CD4-positive, alpha-beta T cell treated with Interleukin-6 for 4 hours (primary cell): ENCODE measurements around the gene CHD5.

ENCODE experiments used
- DNase-seq: peaks from one replicate; pipeline ENCODE4 v3.0.0-alpha.2; 2020; ENCODE audit warnings: mixed read lengths

CHD5 gene

DNA sequence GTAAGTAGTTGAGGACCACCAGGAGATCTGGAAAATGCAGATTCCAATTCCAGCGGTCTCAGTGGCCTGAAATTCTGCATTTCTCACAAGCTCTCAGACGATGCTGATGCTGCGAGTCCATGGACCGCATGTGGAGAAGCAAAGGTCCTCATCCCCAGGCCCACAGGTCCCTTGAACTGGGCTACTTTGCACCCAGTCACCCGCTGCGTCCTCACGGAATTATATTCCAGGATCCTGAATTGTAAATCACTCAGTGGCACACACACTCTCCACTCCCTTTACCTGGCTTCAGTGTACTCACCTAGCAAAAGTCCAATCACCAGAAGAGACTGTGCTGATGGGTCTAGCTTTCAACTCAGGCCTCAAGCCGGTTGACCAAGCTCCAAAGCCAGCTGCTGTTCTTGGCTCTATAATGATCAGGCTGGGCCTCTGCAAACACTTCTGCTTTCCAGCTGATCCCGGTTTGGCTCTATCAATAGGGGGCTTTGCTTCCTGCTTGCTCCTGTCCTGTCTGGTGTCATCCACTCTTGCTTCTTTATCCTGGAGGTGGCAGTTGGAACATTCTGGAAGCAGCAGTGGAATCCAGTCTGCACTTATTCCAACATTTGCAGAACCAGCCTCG is 20.2 kb upstream of the CHD5 start:
- DNase-seq: no peak

DNA sequence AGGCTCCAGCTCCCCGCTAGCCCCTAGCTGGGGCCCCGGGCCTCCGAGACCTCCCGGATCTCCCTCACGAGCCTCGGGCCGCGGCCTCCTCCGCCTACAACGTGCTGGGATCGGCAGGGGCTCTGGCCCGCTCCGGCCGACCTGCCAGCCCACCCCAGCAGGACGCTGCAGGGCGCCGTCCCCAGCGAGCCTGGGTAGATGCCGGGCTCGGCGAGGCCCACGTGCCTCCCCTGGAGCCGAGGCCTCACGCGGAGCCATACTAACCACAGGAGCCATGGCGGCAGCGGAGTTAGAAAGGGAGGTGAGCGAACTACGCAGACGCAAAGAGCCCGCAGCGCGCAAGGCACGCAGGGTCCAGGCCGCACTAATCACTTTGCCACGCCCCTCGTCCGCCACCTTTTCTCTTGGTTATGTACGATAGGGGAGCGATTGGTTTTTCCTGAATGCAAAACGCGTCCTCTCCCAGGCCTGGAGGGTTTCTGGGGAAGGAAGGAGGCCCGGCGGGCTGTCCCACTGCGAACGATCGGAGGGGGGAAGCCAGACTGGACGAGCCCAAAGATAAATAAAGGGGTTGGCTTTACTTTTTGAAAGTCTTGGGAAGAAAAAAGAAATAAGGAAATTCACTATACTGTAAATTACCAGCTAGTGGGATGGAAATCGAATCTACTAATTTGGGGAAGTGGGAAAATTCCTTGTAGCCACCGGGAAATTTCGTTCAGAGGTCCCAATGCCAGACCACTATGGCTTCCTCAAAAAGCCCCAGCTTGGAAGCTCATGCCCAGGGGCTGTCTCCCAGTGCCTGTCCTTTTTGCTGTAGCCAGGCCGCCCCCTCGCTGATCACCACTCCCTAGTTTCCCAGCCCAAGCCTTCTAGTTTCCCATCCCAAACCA is 19.4 kb upstream of the CHD5 start, which contains the start of gene RPL22:
TSS of gene RPL22 (minus strand) at position 298 of the 890 bp plus-strand sequence. CDS start at position 276, 22 bp downstream.
- peak; percentile 99 for DNase-seq

DNA sequence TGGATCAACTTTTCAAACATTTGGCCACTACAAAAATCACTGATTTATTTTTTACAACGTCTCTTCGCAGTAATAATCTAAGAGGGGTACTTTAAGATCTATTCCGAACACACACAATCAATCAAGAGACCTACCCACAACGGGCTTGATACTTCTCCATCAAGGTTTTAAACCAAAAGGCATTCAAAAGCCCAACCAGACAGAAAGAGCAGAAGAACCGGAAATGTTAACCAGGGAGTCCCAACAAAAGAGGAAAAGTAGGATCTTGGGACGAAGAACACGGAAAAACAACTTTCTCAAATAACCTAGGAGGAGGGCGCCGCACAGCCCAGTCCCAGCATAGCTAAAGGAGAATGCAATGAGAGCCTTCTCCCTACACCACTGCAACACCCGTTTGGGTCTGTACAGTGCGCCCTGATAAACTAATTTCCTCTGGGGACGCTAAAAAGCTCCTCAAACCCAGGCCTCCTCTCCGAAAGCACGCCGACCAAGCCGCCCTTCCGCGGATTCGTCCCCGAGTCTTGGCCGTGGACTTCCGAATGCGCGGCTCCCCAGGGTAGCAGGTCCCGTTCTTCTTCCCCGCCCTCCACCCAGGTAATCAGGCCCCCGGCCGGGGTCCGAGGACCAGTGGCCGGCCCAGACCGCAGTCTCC is 18.7 kb upstream of the CHD5 start:
- peak; percentile 33 for DNase-seq

DNA sequence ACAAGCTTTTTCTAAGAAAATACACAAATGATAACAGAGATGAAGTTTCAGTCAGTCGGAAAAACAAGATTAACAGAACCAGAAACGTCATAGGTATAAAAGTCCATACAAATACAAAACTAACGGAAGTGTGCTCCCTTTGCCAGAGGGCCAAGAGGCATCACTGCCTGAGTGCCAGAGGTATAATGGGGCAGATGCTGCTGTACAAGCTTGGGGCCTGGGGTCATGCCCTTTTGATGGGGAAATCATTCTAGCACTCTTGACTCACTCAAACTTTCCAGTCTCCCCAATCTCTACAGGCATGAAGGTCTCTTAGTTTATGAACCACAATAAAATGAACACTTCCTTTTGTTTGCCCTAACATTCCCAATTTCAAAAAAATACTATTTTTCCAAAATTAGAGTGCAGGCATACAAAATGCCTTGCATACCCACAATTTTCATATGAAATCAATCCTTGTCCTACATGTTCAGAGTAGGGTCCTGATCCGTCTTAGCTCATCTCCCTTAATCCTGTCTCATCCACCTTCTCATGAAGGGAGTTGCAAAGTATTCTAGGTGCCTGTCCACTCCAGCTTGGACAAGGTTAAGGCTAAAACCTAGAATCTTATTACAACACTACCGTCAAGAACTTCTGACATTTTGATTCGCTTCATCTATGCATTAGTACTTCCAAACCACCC is 17.8 kb upstream of the CHD5 start:
- DNase-seq: no peak

GRCh38 chr1:6191968-6192367 is 11.8 kb upstream of the CHD5 start:
- DNase-seq: no peak

DNA sequence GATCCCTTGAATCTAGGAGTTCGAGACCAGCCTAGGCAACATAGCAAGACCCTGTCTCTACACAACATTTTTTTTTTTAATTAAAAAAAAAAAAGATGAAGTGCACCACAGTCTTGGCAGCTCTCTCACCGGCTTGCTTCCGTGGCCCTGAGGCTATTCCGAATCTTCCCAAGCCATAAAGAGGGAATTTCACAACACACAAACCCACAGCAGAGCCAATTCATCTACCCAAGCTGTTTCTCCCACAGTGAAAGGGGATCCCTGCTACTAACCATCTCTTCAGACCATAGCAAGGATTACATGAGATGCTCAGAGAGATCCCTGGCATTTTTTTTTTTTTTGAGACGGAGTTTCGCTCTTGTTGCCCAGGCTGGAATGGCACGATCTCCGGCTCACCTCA is 8.3 kb upstream of the CHD5 start:
- no peak for DNase-seq

- DNase-seq: peak; percentile 31
Observed at GRCh38 chr1:6185635-6186382, 5.7 kb upstream of the CHD5 start.

- no peak for DNase-seq
Observed at GRCh38 chr1:6185151-6185550, 5.0 kb upstream of the CHD5 start.

DNA sequence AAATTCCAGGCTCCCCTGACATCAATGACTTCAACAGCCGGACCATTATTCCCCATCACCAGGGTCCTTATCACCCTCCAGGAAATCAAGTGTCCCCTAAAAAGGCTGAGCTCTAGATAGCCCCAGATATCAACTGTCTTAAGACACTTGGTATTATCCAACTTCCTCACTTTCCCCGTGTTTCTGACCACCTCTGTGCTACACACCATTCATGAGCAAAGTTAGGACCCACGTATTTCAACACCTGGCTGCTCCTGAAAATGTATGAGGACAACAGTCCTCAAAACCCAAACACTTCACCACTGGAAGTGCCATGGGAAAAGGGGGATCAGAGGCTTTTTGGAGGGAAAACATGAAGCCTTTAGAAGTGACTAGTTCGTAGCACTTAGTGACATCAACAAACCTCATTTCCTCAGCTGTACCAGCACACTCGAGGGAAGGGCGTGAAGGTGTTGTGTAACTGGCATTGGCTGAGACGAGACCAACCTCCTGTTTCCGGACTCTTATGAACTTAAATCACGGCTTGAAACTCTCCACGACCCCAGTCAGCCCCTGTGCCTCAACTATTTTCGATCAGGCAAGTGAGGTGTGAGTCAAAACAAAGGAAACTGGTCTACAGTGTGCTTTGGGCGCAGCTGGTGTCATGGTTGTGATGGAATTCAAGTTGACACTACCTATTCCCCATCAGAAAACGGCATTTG is 4.1 kb upstream of the CHD5 start:
- no peak for DNase-seq

DNA sequence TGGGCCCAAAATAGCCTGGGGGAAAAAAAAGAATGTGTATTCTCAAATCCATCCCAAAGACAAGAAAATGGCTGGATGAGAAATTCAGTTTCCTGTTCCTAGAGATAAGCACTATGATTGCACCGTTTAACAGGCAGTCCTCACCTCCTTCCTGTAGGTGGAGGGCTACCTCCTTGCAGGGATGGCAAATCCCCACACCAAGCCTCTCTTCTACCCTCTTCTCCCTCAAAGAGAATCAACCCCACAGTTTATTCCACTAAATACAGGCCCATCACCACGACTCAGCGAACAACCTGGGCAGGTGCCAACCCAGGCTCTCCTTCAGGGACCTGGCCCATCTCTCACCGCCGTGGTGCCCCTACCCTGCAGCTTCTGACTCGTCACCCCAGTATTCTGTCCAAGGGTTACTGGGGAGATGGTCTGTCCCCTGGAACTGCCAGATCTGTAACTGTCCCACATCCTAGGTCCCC is 3.4 kb upstream of the CHD5 start:
- DNase-seq: no peak

- no peak for DNase-seq
Observed at GRCh38 chr1:6181347-6181770, 1.2 kb upstream of the CHD5 start.

DNA sequence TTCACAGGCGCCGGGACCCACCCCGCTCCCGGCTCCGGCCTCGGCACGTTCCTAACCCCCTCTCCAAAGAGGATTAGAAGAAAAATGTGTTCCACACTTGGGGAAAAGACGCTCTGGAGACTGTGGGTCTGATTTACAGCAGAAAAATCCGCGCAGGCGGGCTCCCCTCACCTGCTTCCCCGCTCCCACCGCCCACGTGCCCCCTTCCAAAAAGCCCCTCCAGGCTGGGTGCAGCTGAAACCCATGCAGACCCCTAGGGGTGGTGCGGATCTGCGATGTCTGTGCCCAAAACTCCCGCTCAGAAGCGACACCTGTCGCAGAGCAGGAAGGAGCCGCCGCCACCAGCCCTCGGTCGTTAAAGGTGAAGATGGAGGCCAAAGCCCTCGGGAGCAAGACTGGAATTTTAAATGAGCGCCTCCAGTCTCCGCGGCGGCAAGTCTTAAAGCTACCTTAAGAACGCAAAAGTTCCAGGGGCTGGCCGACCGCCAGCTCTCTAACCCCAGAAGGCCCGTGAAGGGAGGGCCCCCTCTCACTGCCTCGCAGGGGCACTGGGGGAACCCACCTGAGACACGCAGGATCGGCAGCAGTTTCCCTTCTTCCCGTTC is 688 bp upstream of the CHD5 start:
- DNase-seq: no peak

GRCh38 chr1:6179564-6180175 is 451 bp downstream of the CHD5 start:
- no peak for DNase-seq

- DNase-seq: no peak
Observed at GRCh38 chr1:6178751-6179563, 1.2 kb downstream of the CHD5 start.

GRCh38 chr1:6177681-6178380 is 2.3 kb downstream of the CHD5 start:
- DNase-seq: no peak

GRCh38 chr1:6176779-6177178 is 3.3 kb downstream of the CHD5 start:
- no peak for DNase-seq

DNA sequence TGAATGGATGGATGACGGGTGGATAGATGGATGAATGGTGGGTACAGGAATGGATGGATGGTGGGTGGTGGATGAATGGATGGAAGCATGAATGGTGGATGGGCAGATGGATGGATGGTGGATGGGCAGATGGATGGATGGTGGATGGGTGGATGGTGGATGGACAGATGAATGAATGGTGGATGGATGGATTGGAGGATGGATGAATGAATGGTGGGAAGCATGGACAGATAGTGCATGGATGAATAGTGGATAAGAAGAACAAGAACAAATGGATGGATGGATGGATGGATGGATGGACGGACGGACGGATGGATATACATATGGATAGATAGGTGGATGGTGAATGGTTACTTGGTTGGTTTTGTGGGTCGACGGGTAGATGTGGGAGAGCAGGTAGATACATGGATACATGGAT is 4.7 kb downstream of the CHD5 start:
- DNase-seq: no peak

DNA sequence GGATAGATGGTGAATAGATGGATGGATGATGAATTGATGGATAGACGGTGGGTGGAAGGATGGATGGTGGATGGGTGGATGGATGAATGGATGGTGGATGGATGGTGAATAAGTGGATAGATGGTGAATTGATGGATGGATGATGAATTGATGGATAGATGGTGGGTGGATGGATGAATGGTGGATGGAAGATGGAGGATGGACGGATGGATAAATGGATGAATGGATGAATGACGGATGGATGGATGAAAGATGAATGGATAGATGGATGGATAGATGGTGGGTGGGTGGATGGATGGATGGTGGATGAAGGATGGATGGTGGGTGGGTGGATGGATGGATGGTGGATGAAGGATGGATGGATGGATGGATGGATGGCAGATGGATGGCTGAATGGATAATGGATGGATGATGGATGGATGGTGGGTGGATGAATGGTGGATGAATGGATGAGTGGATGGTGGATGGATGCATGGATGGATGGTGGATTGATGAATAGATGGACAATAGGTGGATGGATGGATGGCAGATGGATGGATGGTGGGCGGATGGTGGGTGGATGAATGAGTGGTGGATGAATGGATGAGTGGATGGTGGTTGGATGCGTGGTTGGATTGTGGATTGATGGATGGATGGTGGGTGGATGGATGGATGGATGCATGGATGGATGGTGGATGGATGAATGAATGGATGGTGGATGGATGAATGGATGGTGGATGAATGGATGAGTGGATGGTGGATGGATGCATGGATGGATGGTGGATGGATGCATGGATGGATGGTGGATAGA is 5.3 kb downstream of the CHD5 start:
- no peak for DNase-seq
